Nephron (organoid): ENCODE results near the gene LIMD2.
"Not testable (repeated sequence)": the region's sequence is repeated elsewhere in the genome, so short reads cannot be mapped to it uniquely, and the experiment has no call there.

Source experiments
- H3K27ac Mint-ChIP-seq, 3 experiments: 2 replicates each; pipeline ENCODE4 v1.8.0; 2020; ENCODE audit warnings: mixed read lengths in 3 of 3, mild to moderate bottlenecking in 2 of 3, moderate library complexity in 1 of 3
- H3K27me3 Mint-ChIP-seq: 2 replicates; pipeline ENCODE4 v1.8.0; 2021; ENCODE audit warnings: low read depth, mild to moderate bottlenecking, moderate library complexity, mixed read lengths
- H3K36me3 Mint-ChIP-seq: 2 replicates; pipeline ENCODE4 v1.8.0; 2020; ENCODE audit warnings: low read depth, mixed read lengths
- H3K4me1 Mint-ChIP-seq: 2 replicates; pipeline ENCODE4 v1.8.0; 2020; ENCODE audit warnings: mixed read lengths
- H3K4me3 Mint-ChIP-seq, 3 experiments: 2 replicates each; pipeline ENCODE4 v1.8.0; 2020; ENCODE audit warnings: mild to moderate bottlenecking in 3 of 3, mixed read lengths in 3 of 3, moderate library complexity in 2 of 3
- H3K9me3 Mint-ChIP-seq: 2 replicates; pipeline ENCODE4 v1.8.0; 2020; ENCODE audit warnings: mixed read lengths
- TF ChIP-seq, protein P1 (sequence below), 3 experiments: fragments of 200-600 bp; sonication (generic); IDR thresholded peaks; one replicate each; pipeline ENCODE4 v1.5.0; 2021; ENCODE audit warnings: antibody characterized with exemption in 3 of 3; ENCODE audit not compliant: unreplicated experiment in 3 of 3

Gene LIMD2

DNA sequence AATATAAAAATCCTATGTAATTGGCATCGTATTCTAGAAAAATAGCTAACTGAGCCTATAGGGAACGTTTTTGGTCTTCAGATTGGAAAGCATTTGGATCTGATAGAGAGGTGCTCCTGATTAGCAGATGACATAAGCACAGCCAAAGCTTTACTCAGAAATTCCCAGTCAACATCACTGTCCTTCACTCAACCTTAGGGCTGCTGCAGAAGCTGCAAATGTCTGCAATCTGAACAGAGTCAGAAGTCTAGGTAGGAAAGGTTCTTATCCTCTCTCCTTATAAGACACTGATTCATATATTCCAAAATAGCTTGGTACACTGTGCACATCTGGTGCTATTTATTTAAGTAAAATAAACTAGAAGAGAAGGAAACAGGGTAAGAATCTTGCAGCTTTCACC is 22.5 kb upstream of the LIMD2 start:
- TF ChIP-seq, protein P1, sequence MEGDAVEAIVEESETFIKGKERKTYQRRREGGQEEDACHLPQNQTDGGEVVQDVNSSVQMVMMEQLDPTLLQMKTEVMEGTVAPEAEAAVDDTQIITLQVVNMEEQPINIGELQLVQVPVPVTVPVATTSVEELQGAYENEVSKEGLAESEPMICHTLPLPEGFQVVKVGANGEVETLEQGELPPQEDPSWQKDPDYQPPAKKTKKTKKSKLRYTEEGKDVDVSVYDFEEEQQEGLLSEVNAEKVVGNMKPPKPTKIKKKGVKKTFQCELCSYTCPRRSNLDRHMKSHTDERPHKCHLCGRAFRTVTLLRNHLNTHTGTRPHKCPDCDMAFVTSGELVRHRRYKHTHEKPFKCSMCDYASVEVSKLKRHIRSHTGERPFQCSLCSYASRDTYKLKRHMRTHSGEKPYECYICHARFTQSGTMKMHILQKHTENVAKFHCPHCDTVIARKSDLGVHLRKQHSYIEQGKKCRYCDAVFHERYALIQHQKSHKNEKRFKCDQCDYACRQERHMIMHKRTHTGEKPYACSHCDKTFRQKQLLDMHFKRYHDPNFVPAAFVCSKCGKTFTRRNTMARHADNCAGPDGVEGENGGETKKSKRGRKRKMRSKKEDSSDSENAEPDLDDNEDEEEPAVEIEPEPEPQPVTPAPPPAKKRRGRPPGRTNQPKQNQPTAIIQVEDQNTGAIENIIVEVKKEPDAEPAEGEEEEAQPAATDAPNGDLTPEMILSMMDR (IDR thresholded peaks at IDR 0.05; ENCODE audit: unreplicated experiment in 3 of 3) = no peak
- Mint-ChIP-seq H3K4me3 (no peak overlapping the region), H3K27me3 (no peaks in the 10 kb centered on the region), H3K4me1 (no peaks in the 10 kb centered on the region), H3K9me3 (no peaks in the 10 kb centered on the region), H3K27ac (no peak overlapping the region), H3K36me3 (peaks cover 19% of the 10 kb centered on the region)

GRCh38 chr17:63720194-63720593 is 20.3 kb upstream of the LIMD2 start:
- not testable (repeated sequence) for H3K27me3 Mint-ChIP-seq, H3K4me1 Mint-ChIP-seq, H3K4me3 Mint-ChIP-seq, H3K9me3 Mint-ChIP-seq, H3K27ac Mint-ChIP-seq
- H3K36me3 Mint-ChIP-seq = peaks cover 13% of the 10 kb centered on the region

GRCh38 chr17:63718988-63719387 is 19.1 kb upstream of the LIMD2 start:
- Mint-ChIP-seq H3K36me3 (peaks cover 13% of the 10 kb centered on the region), H3K9me3 (no peaks in the 10 kb centered on the region), H3K4me1 (no peaks in the 10 kb centered on the region), H3K4me3 (no peak overlapping the region), H3K27ac (no peak overlapping the region), H3K27me3 (no peaks in the 10 kb centered on the region)
- TF ChIP-seq, protein P1 (IDR thresholded peaks at IDR 0.05; ENCODE audit: unreplicated experiment in 3 of 3) = no peak

- no peaks in the 10 kb centered on the region for H3K4me1 Mint-ChIP-seq
- no peaks in the 10 kb centered on the region for H3K9me3 Mint-ChIP-seq
- no peaks in the 10 kb centered on the region for H3K27me3 Mint-ChIP-seq
- H3K4me3 Mint-ChIP-seq = no peak overlapping the region
- no peak overlapping the region for H3K27ac Mint-ChIP-seq
- TF ChIP-seq, protein P1 (IDR thresholded peaks at IDR 0.05; ENCODE audit: unreplicated experiment in 3 of 3) = no peak
- peaks cover 12% of the 10 kb centered on the region for H3K36me3 Mint-ChIP-seq
These were observed 16.5 kb upstream of the LIMD2 start for GRCh38 chr17:63716426-63716825.

DNA sequence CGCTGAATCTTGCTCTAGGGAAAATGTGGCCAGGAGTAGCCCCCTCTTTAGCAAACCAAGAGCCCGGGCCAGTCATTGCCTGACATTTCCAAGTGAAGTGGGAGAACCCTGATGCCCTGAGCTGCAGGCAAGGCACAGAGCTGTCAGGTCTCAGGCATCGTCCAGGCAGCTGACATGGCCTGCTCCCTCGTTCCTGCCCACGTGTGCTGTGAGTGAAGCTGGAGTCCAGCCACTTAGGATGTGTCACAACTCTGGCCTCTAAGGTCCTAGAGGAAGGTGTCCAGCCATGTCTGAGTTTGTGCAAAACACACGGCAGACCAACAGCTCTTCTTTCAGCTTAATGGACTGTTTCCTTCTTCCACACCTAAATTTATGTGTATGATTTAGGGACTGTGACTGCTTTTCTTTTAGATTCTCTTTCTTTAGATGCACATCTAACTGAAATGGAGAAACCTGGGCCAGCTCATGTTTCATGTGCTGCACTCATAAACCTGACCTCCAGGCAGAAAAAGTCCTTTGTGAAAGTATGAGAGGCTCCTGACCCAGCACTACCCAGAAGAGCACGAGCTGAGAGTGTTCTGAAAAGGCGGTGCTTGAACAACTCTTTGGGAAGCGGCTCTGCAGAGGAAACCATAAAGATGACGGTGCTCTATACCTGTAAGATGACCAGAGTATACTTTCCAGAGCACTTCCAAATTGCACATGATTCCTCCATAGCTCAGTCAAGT is 14.8 kb upstream of the LIMD2 start:
- no peaks in the 10 kb centered on the region for H3K9me3 Mint-ChIP-seq
- no peaks in the 10 kb centered on the region for H3K27me3 Mint-ChIP-seq
- TF ChIP-seq, protein P1 (IDR thresholded peaks at IDR 0.05; ENCODE audit: unreplicated experiment in 3 of 3) = no peak
- peaks cover 13% of the 10 kb centered on the region for H3K36me3 Mint-ChIP-seq
- no peaks in the 10 kb centered on the region for H3K4me1 Mint-ChIP-seq
- H3K27ac Mint-ChIP-seq = peak overlapping the region in 1 of 3 experiments; percentile 69
- no peak overlapping the region for H3K4me3 Mint-ChIP-seq

GRCh38 chr17:63709110-63709509 is 9.2 kb upstream of the LIMD2 start:
- Mint-ChIP-seq H3K27me3 (no peaks in the 10 kb centered on the region), H3K4me1 (no peaks in the 10 kb centered on the region), H3K9me3 (no peaks in the 10 kb centered on the region), H3K36me3 (peaks cover 32% of the 10 kb centered on the region), H3K4me3 (no peak overlapping the region), H3K27ac (no peak overlapping the region)
- TF ChIP-seq, protein P1 (IDR thresholded peaks at IDR 0.05; ENCODE audit: unreplicated experiment in 3 of 3) = no peak
